Hypothalamus (tissue), 51 donors: Measurements from ENCODE around the gene TUNAR.
"Not testable (repeated sequence)": the region's sequence is repeated elsewhere in the genome, so short reads cannot be mapped to it uniquely, and the experiment has no call there.

ENCODE experiments used
- DNase-seq, 51 donors: peaks; one replicate each; lab custom pipeline; 2025; lab: John Stamatoyannopoulos, UW

Gene TUNAR

GRCh38 chr14:95961481-95961880, 84.8 kb downstream of the TUNAR start:
- no peak for DNase-seq

- no peak for DNase-seq
These were observed 88.3 kb downstream of the TUNAR start for GRCh38 chr14:95964901-95965300.

- DNase-seq: not testable (repeated sequence)
These were observed 91.4 kb downstream of the TUNAR start for GRCh38 chr14:95968048-95968447.
